GM19467 (cell line): ENCODE measurements around the gene IMP3.
"Not testable (repeated sequence)": the region's sequence is repeated elsewhere in the genome, so short reads cannot be mapped to it uniquely, and the experiment has no call there.

Experiments used
- ATAC-seq: cut with Tn5 transposase; IDR thresholded peaks from one replicate; pipeline ENCODE4 v1.9.1; 2021; ENCODE audit warnings: mild to moderate bottlenecking, moderate library complexity; ENCODE audit not compliant: unreplicated experiment

Gene IMP3

DNA sequence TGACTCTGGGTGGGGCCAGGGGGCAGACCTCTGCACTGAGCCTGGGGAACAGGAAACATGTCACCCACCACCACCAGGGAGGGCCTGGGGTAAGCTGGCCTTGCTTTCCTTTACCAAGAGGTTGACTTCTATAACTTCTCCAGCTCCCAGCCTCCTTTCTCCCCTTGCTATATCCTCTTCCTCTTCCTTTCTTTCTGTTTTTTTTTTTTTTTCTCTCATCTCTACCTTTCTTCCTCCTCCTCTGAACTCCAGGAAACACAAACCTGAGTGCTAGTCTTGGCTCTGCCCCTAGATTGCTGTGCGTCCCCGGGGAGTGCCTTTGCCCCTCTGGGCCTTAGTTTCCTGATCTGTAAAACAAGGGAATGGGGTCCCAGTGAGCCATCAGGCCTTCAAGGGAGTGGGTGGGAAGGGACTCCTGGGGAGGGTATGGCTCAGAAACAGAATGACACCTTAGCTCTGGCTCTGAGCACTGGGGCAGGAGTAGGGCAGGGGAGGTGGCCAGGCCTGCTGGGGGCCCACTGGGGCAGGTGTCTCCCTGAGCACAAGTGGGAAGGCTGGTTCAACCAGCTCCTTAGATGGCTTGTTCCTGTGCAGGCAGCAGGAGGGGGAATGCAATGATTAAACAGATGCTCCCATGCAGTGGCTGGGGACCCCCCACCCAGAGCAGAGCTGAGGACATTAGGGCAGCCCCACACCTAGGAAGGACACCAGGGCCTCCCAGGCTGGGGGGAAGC lies 12.0 kb upstream of the IMP3 start:
- no peak for ATAC-seq

GRCh38 chr15:75650908-75651809 lies 11.1 kb upstream of the IMP3 start:
- ATAC-seq, result no peak

DNA sequence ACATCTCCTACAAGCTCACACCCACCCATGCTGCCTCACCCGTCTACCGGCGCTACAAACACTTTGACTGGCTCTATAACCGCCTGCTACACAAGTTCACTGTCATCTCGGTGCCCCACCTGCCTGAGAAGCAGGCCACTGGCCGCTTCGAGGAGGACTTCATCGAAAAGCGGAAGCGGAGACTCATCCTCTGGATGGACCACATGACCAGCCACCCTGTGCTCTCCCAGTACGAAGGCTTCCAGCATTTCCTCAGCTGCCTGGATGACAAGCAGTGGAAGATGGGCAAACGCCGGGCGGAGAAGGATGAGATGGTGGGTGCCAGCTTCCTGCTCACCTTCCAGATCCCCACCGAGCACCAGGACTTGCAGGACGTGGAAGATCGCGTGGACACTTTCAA lies 9.8 kb upstream of the IMP3 start:
- ATAC-seq, result no peak

GRCh38 chr15:75649045-75649761 lies 9.2 kb upstream of the IMP3 start:
- ATAC-seq, result no peak

GRCh38 chr15:75648156-75649000 lies 8.4 kb upstream of the IMP3 start:
- no peak for ATAC-seq

DNA sequence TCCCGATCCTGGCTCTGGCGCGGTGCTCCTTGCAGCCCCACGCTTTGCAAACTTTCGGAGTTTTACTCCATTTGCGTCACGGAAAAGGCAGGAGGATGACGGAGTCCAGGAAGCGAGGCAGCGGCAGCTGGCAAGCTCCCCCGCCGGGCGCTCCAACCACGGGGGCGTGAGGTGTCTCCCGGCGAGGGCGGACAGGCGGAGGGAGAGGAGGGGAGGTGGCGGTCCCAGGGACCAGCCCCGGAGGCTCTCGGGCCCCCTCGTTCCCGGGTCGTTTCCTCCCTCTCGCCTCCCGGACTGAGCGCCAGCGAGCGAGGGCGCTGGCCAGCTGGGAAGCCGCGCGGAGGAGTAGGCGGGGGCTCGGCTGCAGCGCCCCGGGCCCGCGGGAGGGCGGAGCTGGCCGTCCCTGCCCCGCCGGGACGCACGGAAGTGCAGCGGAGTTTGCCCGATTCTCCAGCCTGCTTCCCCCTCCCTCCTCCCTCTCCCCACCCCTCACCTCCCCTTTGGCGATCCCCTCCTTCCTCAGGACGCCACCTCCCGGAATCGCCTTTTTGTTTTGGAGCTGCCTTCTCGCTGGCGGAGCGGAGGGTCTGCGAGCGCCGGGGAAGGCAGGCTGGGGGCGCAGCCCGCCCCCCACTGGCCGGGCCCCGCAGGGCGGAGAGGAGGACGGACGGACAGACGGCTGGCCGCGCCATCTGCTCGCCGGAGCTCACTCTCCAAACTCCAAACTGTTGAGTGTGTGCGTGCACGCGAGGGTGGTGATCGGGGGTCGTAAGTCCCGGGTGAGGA lies 7.5 kb upstream of the IMP3 start, which contains the start of gene SNX33:
Gene SNX33 (plus strand): TSS at position 543 of the 786 bp plus-strand sequence. CDS start 1,191 bp downstream, outside the sequence.
- ATAC-seq, result peak; percentile 48

DNA sequence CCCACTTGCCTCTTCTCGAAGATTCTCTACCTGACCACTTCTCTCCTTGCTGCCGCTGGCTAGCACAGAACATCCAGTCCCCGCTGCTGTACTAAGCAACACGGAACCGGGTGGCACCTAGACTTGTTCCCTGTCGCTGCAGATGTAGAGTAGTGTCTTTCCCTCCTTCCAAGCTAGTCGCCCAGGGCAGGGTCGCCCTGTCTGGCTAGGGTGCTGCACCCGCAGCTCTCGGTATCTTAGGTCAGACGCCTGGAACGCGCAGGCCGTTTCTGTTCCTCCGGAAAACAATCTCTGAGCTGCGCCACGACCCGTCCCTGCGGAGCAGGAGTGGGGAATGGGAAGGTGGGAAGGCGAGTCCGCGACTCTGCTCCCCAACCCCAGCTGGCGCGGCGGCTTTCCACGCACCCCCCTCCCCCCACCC lies 6.9 kb upstream of the IMP3 start:
- ATAC-seq, result no peak

GRCh38 chr15:75646112-75646943 lies 6.3 kb upstream of the IMP3 start:
- no peak for ATAC-seq

DNA sequence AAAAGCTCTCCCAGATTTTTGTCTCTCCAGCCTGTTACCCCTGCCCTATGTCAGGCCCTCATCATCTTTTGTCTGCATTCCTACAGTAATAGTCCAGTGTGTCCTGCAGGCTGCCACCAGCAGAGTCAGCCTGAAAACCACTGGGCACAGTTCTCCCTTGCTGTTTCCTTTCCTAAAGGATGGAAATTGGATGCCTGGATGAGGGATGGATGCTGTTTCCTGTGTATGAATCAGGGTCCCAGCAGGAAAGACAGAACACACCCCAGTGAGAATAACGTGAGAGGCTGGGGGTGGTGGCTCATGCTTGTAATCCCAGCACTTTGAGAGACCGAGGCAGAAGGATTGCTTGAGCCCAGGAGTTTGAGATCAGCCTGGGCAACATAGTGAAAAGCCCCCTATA lies 4.4 kb upstream of the IMP3 start:
- ATAC-seq, result no peak

DNA sequence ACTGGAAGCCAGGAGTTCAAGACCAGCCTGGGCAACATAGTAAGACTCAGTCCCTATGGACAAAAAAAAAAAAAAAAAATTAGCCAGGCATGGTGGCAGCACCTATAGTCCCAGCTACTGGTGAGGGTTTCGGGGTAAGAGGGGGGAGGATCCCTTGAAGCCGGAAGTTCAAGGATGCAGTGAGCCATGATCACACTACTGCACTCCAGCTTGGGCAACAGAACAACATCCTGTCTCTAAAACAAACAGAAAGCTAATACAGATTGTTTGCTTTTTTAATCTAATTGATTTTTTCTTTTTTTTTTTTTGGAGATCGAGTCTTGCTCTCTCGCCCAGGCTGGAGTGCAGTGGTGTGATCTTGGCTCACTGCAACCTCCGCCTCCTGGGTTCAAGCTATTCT lies 1.6 kb upstream of the IMP3 start:
- no peak for ATAC-seq

DNA sequence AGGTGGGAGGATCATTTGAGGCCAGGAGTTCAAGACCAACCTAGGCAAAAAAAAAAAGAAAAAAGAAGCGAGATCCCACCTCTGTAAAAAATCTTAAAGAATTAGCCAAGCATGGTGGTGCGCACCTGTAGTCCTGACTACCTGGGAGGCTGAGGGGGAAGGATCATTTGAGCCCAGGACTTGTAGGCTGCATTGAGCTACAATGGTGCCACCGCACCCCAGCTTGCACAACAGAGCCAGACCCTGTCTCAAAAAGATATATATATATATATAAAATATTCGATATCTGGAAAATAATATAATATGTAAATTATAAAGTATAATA lies 1.1 kb upstream of the IMP3 start:
- no peak for ATAC-seq

GRCh38 chr15:75640483-75641178 lies 607 bp upstream of the IMP3 start:
- ATAC-seq, result peak; percentile 25

DNA sequence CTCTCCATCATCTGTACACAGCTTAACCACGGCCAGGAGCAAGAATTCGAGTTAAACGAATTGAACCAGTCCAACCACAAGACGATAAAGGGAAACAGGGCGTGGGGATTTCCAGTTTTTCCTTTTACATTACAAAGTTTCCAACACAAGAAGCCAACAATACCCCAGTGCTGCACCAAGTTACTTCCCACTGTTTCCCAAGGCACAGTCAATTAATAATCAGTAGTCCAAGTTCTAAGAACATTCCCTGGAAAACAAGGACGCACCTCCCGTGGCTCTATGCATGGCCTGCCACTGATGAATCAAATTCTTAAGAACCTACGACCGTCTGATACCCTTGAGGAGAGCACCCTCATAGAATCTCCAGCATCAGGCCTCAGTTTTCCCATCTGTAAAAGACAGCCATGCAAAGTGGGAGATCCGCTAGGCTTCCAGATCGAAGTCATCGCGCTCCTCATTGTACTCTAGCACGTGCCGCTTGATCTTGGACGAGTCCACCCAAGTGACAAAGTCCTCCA lies 774 bp downstream of the IMP3 start:
- ATAC-seq, result no peak

DNA sequence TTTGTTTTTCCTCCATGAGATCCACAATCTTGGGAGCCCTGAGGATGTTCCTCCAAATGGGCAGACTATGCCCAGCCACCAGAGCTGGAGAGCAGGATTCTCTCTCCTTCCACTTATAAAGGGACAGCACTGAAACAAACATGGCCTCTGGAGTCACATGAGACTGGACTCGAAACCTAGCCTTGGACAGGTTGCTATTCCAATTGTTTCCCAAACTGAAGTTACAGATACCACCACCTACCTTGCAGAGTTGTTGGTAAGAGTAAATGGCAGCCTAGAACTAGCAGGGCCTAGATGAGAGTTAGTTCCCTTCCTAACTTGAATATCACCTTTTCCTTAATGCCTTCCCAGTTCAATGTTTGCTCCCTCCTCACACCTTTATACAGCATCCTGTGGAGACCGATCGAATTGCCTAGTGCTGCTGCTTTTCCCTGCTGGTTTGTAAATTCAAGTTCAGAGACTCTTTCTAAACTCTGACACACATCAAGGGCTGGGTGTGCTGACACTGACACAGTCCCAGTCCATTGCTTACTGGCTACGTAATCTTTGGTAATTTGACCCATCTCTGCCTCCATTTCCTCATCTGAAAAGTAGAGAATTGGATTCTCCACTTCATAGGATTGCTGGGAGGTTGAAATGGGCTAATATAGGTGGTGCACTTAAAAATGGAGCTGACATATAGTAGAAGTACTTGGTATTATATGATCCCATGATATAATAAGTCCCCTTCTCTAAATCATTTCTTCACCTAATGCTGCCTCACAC lies 2.6 kb downstream of the IMP3 start:
- no peak for ATAC-seq

DNA sequence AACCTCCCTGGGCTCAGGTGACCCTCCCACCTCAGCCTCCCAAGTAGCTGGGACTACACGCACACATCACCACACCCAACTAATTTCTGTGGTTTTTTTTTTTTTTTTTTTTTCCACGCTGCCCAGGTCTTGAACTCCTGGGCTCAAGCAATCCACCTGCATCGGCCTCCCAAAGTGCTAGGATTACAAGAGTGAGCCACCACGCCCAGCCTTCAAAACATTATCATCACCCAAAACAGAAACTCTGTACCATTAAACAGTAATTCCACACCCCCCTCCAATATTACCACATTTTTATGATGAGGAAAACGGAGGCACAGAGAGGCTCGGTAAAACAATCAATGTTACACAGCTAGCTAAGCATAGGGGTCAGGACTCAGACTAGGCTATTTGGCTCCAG lies 4.0 kb downstream of the IMP3 start:
- ATAC-seq, result no peak

DNA sequence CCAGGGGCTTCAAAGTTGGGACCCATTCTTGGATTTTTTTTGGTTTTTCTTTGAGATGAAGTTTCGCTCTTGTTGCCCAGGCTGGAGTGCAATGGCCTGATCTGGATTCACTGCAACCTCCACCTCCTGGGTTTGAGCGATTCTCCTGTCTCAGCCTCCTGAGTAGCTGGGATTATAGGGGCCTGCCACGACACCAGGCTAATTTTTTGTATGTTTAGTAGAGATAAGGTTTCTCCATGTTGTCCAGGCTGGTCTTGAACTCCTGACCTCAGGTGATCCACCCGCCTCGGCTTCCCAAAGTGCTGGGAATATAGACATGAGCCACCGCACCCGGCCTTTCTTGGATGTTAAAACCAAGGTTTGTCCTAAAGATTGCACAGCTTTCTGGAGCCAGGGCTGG lies 6.1 kb downstream of the IMP3 start:
- ATAC-seq, result not testable (repeated sequence)

- no peak for ATAC-seq
Measured at GRCh38 chr15:75631935-75632334, 8.1 kb downstream of the IMP3 start.
